NB4 (cell line): ENCODE results near the gene TGFBR3.

ENCODE experiments used
- DNase-seq: peaks from one replicate; pipeline ENCODE4 v3.0.0; 2010; ENCODE audit warnings: low read depth
- H3K4me3 ChIP-seq: one replicate; pipeline ENCODE4 v1.5.1; 2011; ENCODE audit warnings: mild to moderate bottlenecking, low read depth, low read length, moderate library complexity
- CTCF ChIP-seq: IDR thresholded peaks from one replicate; pipeline ENCODE4 v1.5.1; 2012; ENCODE audit warnings: low read depth, low read length
- MAX ChIP-seq: IDR thresholded peaks from 2 replicates; pipeline ENCODE4 v1.6.1; 2011; ENCODE audit warnings: low read depth, low read length
- MYC ChIP-seq: IDR thresholded peaks from 2 replicates; pipeline ENCODE4 v1.6.1; 2011; ENCODE audit warnings: low read depth, low read length
- POLR2A ChIP-seq: IDR thresholded peaks from 2 replicates; pipeline ENCODE4 v1.6.1; 2011; ENCODE audit warnings: mild to moderate bottlenecking; ENCODE audit not compliant: insufficient read length; ENCODE audit errors: extremely low read depth

TGFBR3 gene

GRCh38 chr1:91764471-91765115 lies 121.4 kb downstream of the TGFBR3 start:
- no peak overlapping the region for H3K4me3 ChIP-seq
- no peak for TF ChIP-seq CTCF
- no peak for TF ChIP-seq POLR2A
- no peak for TF ChIP-seq MYC
- no peak for TF ChIP-seq MAX
- DNase-seq, result no peak

GRCh38 chr1:91763252-91763651 lies 122.7 kb downstream of the TGFBR3 start:
- TF ChIP-seq POLR2A, result no peak
- TF ChIP-seq MAX, result no peak
- no peak for TF ChIP-seq CTCF
- no peak for TF ChIP-seq MYC
- DNase-seq, result no peak
- no peak overlapping the region for H3K4me3 ChIP-seq

- TF ChIP-seq POLR2A (no peak), MAX (no peak), CTCF (no peak), MYC (no peak)
- H3K4me3 ChIP-seq, result no peak overlapping the region
- no peak for DNase-seq
Measured at GRCh38 chr1:91761295-91761721, 124.6 kb downstream of the TGFBR3 start.

- TF ChIP-seq MYC, result no peak
- no peak for TF ChIP-seq POLR2A
- TF ChIP-seq MAX, result no peak
- no peak for TF ChIP-seq CTCF
Measured at GRCh38 chr1:91760512-91760911, 125.4 kb downstream of the TGFBR3 start.

GRCh38 chr1:91759076-91759475 lies 126.9 kb downstream of the TGFBR3 start:
- no peak for DNase-seq
- TF ChIP-seq MYC (no peak), POLR2A (no peak), MAX (no peak), CTCF (no peak)
- no peak overlapping the region for H3K4me3 ChIP-seq

More at GRCh38 chr1:91760512-91760911, 125.4 kb downstream of the TGFBR3 start:
- DNase-seq, result no peak
- no peak overlapping the region for H3K4me3 ChIP-seq
